ENCODE data around the gene TNFSF8. TPM values are rescaled to one million over a fixed set of nuclear protein-coding genes. Genes with fewer than 3 reads are reported as not detected.

The TNFSF8 gene
- total RNA-seq, 1 experiment from 2014 or later, result 0.15 TPM

DNA sequence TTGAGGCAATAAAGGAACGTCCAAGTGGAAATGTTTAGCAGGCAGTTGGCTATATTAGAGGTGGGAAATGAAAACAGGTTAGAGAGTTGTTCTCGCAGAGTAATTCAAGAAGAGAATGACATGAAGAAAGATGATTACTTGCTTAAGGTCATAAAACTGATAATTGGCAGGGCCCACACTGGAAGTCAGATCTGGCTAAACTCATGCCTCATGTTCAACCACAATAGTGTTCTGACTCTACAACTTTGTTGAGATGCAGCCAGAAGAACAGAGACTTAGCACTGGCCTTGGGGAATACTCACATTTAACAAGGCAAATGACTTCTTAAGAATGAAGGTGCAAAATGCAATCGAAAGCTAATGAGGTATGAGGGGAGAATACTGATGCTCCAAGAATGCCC, 27.2 kb upstream of the TNFSF8 start:
- intact Hi-C loops (cut with micrococcal nuclease; ENCODE audit: unreplicated experiment), result no loop called here
- no peak for ATAC-seq

GRCh38 chr9:114954956-114955582, 24.7 kb upstream of the TNFSF8 start:
- no TSS peak for BruUV-seq (replicated peaks)
- POLR2A ChIA-PET, result no interaction called here
- CTCF ChIA-PET, result interaction anchor here (0.6 kb wide), 1 partner anchor 138 kb away, joined by 3 read pairs; no protein-coding TSS in a partner anchor
- no peaks in the 10 kb centered on the region for H3K9me3 ChIP-seq (ENCODE audit: control insufficient read depth, insufficient read depth, low read depth, low read length)
- no peak overlapping the region for H3K27ac ChIP-seq (ENCODE audit: low read length)
- no peaks in the 10 kb centered on the region for H3K27me3 ChIP-seq (ENCODE audit: control insufficient read depth, insufficient read depth, low read length)
- no peak overlapping the region for H3K4me3 ChIP-seq (ENCODE audit: low read depth in 2 of 2, low read length in 2 of 2)
- TF ChIP-seq SIN3A (IDR thresholded peaks at IDR 0.05; ENCODE audit: borderline replicate concordance, insufficient read depth, low read depth, low read length), result no peak
- TF ChIP-seq REST (IDR thresholded peaks at IDR 0.05; ENCODE audit: insufficient read depth in 1 of 2, low read depth in 2 of 2, low read length in 1 of 2), result no peak
- no peak for TF ChIP-seq POLR2AphosphoS5 (IDR thresholded peaks at IDR 0.05; ENCODE audit: low read depth, low read length)
- intact Hi-C loops (cut with micrococcal nuclease; ENCODE audit: unreplicated experiment) (no loop called here), in situ Hi-C loops (cut with HindIII; ENCODE audit: low pct_unique_long_range_greater_than_20kb, low sequenced_read_pairs) (no loop called here)
- ATAC-seq (no peak), DNase-seq (ENCODE audit: low read depth, low spot score) (no peak)
- H3K36me3 ChIP-seq (ENCODE audit: control insufficient read depth, insufficient read depth, low read length), result no peaks in the 10 kb centered on the region
- H3K4me1 ChIP-seq (ENCODE audit: control insufficient read depth, insufficient read depth, low read length), result no peaks in the 10 kb centered on the region

More for the DNA sequence above, 27.2 kb upstream of the TNFSF8 start:
- no TSS peak for BruUV-seq (replicated peaks)
- no peaks in the 10 kb centered on the region for H3K9me3 ChIP-seq (ENCODE audit: control insufficient read depth, insufficient read depth, low read depth, low read length)
- TF ChIP-seq, protein P1, sequence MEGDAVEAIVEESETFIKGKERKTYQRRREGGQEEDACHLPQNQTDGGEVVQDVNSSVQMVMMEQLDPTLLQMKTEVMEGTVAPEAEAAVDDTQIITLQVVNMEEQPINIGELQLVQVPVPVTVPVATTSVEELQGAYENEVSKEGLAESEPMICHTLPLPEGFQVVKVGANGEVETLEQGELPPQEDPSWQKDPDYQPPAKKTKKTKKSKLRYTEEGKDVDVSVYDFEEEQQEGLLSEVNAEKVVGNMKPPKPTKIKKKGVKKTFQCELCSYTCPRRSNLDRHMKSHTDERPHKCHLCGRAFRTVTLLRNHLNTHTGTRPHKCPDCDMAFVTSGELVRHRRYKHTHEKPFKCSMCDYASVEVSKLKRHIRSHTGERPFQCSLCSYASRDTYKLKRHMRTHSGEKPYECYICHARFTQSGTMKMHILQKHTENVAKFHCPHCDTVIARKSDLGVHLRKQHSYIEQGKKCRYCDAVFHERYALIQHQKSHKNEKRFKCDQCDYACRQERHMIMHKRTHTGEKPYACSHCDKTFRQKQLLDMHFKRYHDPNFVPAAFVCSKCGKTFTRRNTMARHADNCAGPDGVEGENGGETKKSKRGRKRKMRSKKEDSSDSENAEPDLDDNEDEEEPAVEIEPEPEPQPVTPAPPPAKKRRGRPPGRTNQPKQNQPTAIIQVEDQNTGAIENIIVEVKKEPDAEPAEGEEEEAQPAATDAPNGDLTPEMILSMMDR (IDR thresholded peaks at IDR 0.05), result no peak
- TF ChIP-seq SIN3A (IDR thresholded peaks at IDR 0.05; ENCODE audit: borderline replicate concordance, insufficient read depth, low read depth, low read length) (no peak), TCF7L2 (IDR thresholded peaks at IDR 0.05; ENCODE audit: low read depth, low read length) (no peak), REST (IDR thresholded peaks at IDR 0.05; ENCODE audit: insufficient read depth in 1 of 2, low read depth in 2 of 2, low read length in 1 of 2) (no peak), POLR2AphosphoS5 (IDR thresholded peaks at IDR 0.05; ENCODE audit: low read depth, low read length) (no peak)
- no peak overlapping the region for H3K27ac ChIP-seq (ENCODE audit: low read length)
- ChIA-PET CTCF (no interaction called here), POLR2A (no interaction called here)
- H3K27me3 ChIP-seq (ENCODE audit: control insufficient read depth, insufficient read depth, low read length), result no peaks in the 10 kb centered on the region
- no peaks in the 10 kb centered on the region for H3K4me1 ChIP-seq (ENCODE audit: control insufficient read depth, insufficient read depth, low read length)
- no peak for DNase-seq (ENCODE audit: low read depth, low spot score)
- no peaks in the 10 kb centered on the region for H3K36me3 ChIP-seq (ENCODE audit: control insufficient read depth, insufficient read depth, low read length)
- in situ Hi-C loops (cut with HindIII; ENCODE audit: low pct_unique_long_range_greater_than_20kb, low sequenced_read_pairs), result no loop called here
- H3K4me3 ChIP-seq (ENCODE audit: low read depth in 2 of 2, low read length in 2 of 2), result no peak overlapping the region

All from Panc1 (cell line).